HG02884 (cell line): Measurements from ENCODE around the gene RICTOR.
"Not testable (repeated sequence)": the region's sequence is repeated elsewhere in the genome, so short reads cannot be mapped to it uniquely, and the experiment has no call there.

Experiments used
- ATAC-seq: cut with Tn5 transposase; IDR thresholded peaks from one replicate; pipeline ENCODE4 v1.9.1; 2021; ENCODE audit warnings: mild to moderate bottlenecking, moderate library complexity; ENCODE audit not compliant: unreplicated experiment

The RICTOR gene

DNA sequence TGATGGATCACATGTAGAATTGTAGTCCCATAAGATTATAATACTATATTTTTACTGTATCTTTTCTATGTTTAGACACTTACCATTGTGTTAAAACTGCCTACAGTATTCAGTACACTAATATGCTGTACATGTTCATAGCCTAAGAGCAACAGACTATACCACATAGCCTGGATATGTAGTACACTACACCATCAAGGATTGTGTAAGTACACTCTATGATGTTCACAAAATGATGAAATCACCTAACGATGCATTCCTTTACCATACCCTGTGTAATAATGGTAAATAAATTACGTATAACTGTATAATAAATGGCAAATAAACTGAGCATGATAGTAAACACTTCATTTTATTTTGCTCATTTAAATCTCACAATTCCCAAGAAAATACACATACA, 60.3 kb downstream of the RICTOR start:
- ATAC-seq = no peak

DNA sequence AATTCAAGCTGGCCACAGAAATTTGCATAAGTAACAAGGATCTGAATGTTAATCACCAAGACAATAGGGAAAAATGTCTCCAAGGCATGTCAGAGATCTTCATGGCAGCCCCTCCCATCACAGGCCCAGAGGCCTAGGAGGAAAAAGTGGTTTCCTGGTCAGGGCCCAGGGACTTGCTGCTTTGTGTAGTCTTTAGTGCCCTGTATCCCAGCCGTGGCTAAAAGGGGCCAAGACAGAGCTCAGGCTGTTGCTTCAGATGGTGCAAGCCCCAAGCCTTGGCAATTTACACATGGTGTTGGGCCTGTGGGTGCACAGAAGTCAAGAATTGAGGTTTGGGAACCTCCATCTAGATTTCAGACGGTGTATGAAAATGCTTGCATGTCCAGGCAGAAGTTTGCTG, 63.2 kb downstream of the RICTOR start:
- not testable (repeated sequence) for ATAC-seq

DNA sequence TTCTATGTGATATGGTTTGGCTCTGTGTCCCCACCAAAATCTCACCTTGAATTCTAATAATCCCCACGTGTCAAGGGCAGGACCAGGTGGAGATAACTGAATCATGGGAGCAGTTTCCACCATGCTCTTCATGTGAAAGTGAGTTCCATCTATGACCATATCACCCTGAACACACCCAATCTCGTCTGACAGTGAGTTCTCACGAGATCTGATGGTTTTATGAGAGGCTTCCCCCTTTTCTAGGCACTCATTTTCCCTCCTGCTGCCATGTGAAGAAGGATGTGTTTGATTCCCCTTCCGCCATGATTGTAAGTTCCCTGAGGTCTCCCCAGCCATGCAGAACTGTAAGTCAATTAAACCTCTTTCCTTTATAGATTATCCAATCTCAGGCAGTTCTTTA, 64.2 kb downstream of the RICTOR start:
- ATAC-seq = no peak

DNA sequence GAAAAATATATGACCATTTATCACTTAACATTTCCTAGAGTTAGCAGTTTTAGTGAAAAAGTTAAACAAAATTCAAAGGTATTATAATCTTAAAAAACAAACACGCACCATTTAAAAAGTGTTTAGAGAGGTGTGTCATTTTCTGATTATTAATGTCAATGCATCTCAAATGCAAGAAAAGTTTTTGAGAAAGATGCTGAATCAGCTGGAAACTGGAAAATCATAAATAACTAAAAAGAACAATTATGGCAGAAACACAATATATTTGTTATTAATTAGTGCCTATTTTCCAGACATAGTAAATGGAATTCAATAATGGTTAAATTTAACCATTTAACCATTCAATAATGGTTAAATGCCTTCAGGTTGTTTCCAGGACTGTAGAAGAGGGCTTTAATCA, 64.9 kb downstream of the RICTOR start:
- no peak for ATAC-seq

DNA sequence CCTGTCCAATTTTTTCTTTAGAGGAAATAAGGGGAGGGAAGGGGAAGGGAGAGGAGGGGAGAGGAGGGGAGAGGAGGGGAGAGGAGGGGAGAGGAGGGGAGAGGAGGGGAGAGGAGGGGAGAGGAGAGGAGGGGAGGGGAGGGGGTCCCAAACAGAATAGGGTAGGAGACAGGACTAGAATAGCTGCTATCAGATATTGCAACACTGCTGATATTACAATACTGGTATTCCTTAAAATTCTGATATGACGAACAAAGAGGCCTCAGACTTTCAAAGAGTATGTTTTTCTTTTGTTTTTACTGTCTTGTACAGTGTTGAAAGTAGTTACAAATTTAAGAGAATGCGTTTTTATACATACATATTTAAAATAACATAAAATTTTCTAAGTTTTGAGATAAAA, 67.5 kb downstream of the RICTOR start:
- no peak for ATAC-seq

DNA sequence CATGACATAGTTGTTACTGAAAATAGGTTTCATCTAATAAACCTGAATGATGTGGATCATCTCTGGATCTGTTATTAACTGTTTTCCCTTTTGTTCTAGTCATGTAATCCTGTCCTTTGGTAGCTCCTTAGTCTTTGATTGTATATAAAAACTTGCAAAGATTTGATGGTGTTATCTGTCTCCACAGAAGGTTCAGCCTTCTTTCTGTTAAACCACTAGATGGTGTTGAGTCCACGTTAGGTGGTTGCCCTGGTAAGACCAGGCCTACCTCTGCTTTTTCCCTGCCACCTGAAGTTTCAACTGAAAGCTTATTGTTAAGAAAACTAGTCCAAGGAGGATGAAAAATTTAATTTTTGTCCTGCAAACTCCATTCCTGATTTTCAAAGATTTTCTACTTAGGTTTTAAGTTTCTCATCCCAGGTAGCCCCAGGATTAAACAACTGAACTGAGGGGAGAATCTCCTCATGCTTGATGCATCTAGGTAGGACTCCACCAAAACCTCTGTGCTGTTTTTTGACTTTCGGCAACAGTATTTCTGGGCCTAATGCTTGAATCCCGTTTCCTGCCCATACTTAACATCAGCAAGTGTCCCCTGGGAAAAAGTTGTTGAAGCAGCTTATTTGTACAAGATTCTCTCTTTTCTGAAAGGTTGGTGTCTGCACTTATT, 68.5 kb downstream of the RICTOR start:
- no peak for ATAC-seq

DNA sequence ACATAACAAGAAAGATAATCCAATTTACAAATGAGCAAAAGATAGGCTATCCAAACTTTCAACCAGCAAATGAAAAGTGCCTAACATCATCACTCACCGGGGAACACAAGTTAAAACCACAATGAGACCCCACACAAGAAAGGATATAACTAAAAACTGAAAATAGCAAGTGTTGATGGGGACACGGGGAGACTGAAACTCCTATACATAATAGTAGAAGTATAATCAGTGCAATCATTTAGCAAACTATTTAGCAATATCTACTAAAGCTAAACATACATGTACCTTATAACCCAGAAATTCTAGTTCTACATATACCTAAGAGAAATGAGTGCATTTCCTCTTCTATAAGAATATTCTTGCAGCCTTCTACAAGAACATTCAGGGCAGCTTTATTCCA, 72.5 kb downstream of the RICTOR start:
- no peak for ATAC-seq

DNA sequence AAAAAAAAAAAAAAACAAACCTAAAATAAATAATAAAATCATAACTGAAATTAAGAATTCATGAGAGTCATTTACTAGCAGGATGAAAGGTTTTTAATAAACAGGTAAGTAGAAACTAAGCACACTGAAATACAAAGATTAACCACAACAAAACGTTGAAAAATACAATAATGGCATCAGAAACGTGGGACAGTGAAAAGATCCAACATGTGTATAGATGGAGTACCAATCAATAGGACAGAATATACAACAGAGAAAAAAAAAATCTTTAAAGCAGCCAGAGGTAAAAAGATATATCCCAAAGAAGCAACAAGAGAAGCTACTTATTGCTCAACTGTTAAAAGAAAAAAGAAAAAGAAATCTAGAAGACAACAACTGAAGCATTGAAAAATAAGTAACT, 75.2 kb downstream of the RICTOR start:
- no peak for ATAC-seq

DNA sequence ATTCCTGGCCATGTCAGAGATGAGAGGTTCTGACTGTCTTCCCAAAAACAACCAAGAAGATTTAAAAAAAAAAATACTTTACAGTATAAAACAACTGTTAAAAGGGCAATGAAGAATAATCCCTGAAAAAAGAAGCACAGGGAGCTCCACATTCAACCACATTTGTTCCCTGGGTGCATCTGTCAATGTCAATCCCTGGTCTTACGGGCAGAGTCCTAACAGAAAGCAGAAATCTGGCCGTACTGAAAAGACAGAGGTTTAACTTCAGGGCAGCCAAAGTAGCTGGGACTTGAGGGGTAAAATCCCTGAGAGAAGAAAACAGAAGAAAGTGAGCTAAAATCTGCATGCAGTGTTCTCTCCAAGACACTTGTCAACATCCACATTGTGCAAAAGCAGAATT, 76.6 kb downstream of the RICTOR start:
- no peak for ATAC-seq

DNA sequence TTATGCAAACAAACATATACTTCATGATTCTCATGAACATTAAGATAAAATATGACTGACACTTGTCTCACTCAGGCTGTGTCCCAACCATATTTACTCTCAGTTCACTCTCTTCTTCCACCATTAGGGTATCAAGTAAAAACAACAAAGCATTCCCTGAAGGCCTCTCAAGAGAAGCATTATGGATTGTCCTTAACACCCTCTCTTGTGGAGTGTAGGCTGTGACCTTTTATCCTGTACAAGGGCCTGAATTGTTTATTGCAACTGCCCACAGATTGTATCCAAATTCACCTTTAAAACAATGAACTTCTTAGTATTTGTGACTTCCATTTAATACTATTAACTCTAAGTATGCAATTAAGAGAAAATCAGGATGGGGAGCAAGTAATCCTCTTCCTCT, 78.1 kb downstream of the RICTOR start:
- ATAC-seq = no peak

DNA sequence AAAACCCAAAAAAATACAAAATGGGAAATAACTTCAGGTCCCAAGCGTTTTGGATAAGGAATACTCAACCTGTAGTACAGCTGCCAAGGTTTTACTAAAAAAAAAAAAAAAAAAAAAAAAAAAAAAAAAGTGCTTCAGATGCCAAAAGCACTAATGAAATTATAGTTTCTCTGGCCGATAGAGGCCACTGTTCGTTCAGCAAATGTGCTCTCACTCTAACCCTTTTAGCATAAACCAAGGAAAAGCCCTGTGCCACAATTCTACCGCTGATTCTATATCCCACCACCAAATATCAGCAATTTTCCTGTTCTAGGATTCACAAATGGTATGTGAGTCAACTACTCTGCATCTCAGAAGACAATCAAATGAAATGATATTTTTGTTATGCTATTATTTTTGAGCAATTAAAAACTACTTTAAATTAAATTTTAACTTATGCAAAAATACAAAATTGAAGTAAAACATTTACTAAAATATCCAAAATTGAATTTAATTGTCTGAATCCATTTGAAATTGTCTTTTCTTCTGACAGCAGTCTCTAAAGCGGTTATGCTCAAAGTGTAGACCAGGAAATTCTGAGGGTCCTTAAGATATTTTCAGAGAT, 79.8 kb downstream of the RICTOR start:
- peak; percentile 60 for ATAC-seq

DNA sequence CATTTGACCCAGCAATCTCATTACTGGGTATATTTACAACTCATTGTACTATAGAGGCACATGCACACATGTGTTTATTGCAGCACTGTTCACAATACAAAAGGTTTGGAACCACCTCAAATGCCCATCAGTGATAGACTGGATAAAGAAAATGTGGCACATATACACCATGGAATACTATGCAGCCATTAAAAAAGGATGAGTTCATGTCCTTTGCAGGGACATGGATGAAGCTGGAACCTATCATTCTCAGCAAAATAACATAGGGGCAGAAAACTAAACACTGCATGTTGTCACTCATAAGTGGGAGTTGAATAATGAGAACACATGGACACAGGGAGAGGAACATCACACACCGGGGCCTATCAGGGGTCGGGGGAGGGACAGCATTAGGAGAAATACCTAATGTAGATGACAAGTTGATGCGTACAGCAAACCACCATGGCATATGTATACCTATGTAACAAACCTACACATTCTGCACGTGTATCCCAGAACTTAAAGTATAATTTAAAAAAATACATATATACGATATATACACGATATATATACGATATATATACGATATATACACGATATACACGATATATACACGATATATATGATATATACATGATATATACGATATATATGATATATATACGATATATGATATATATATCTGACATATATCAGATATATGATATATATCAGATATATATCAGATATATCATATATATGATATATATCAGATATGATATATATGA, 84.1 kb downstream of the RICTOR start:
- not testable (repeated sequence) for ATAC-seq

DNA sequence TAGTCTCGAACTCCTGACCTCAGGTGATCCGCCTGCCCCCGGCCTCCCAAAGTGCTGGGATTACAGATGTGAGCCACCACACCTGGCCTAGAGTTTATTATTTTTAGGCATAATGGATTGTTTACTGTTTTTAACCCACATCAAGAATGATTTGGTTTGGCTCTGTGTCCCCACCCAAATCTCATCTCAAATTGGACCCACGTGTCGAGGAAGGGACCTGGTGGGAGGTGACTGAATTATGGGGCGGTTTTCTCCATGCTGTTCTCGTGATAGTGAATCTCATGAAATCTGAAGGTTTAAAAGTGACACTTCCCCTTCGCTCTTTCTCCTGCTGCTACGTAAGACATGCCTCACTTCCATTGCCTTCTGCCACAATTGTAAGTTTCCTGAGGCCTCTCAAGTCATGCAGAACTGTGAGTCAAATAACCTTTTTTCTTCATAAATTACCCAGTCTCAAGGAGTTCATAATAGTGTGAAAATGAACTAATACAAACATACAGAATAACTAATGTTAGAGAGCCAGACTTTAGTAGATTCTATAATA, 88.2 kb downstream of the RICTOR start:
- no peak for ATAC-seq

DNA sequence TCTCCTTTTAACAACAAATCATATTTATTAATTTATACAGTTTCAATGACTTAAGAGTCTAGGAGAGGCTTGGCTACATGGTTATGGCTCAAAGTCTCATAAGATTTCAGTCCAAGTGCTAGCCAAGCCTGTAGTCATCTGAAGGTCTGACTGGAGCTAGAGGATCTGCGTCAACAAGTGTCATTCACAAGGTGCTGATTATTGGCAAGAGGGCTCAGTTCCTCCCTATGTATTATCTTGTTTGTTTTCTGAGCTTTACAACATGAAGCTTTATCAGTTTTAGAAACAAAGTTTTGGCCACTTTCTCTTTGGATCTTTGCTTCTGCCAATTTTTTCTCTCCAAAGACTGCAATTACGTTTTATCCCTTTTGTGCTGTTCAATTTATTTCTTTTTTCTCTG, 94.7 kb downstream of the RICTOR start:
- ATAC-seq = no peak

DNA sequence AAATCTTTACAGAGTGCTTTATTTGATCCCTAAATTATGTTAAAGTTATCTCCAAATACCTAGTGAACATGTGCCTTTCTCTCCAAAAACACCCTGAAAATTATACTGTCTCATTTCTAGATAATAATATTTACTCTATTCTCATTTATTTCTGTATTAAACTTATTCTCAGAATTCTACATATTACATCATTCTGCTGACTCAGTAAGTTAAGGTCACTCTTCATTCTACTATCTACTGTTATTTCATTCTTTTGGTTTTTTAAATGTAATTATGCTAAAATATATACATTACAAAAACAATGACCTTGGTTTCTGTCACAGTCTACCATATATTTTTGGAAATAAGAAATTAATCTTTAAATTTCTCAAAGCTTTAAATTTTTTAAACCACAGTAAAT, 96.2 kb downstream of the RICTOR start:
- no peak for ATAC-seq

DNA sequence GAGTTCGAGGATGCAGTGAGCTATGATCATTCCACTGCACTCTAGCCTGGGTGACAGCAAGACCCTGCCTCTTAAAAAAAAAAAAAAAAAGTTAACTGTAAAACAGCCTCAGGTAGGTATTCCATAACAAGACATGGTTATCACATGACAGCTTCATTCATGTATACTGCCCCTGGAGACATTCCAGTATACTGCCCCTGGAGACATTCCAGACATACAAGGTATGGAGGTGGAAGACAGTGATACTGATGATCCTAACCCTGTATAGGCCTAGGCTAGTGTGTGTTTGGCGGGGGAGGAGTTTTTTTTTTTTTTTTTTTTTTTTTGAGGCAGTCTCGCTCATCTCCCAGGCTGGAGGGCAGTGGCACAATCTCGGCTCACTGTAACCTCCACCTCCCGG, 105.5 kb downstream of the RICTOR start:
- ATAC-seq = no peak

DNA sequence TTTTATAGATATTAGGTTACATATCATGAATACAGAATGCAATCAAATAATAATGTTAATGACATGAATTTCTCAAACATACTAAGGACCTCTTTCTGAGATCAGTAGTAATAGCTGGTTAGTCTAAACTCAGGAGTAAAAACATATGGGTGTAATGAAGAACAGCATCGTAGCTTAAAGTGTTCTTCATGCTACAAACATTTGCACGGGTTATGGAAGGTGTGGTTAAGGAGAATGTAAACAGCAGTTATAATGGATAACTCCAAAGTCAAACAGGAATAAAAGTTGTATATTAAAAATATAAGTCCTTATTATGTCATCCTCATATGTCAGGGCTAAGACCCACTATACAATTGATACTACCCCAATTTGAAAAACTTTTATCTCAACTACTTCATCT, 112.5 kb downstream of the RICTOR start:
- ATAC-seq = no peak

DNA sequence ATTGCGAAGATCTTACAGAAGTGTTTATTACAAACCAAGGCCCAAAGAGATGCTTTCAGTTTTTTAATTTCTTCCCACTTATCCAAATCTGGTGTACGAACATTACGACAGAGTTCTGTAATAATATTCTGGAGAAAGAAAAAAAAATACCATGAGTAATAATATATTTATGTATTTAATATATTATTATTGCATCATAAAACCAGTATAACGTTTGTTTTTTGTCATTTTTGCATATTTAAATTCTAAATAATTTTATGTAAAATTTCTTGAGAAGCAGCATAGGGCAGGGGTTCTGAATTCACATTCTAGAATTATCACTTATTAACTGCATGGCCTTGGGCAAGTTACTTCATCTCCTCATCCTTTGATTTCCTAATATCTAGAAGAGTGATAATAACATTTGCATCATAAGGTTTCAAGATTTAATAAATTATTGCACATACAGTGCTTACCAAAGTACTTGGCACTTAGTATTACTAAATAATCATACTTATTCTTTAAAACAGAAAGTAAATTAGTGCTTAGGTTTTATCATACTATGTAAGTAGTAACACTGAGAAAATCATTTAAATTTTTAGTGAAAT, 120.7 kb downstream of the RICTOR start:
- ATAC-seq = no peak

DNA sequence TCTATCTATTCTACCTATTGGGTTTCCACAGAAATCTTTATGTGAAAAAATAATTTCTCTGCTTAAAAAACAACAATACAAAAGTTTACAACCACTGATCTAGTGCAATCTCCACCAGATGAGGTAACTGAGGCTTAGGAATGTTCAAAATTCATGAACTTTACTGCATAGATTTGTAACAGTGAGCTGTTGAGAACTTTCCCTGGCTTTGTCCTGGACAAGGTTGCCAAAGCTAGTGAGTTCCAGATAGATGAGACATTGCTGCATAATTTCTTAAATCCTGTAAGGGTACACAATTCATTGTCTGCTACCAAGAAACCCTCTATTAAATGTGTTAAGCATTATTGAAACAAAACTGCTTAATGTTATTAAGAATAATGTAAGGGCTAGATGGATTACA, 125.7 kb downstream of the RICTOR start:
- ATAC-seq = no peak

DNA sequence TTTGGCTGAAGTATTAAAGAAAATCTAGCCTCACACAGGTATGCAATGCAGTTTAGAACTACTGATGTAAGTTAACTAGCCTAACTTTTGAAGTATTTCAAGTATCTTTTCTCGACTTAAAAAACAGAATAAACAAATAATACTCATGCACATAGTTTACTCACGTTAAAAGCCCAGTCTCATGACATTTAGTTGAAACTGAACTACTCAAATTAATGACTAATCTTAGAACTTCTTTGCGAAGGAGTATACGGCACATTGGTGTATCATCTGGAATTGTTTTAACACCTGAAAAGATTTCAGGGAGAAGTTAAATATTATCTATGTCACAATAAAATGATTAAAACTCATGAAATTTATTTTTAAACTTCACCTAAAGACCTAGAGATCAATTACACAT, 129.9 kb downstream of the RICTOR start:
- no peak for ATAC-seq

DNA sequence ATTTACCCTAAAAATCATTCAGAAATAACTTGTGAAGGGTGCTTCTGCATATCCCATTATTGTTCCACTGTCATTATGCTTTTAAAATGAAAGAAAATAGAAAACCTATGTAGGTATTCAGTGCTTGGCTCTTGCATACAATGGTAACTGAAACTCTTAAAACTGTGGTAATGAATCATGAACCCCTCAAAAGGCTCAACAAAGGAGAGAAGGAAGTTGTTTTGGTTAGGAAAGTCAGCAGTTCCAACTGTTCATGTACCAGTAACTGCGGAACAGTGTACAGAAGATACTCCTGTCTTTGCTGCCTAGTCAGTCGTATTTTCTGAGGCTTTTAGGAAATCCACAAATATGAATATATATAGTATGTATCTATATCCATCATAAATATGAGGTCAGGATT, 132.3 kb downstream of the RICTOR start:
- no peak for ATAC-seq
